GM19099 (cell line): ENCODE data around the gene STMN3.

ENCODE experiments used
- POLR2A ChIP-seq: IDR thresholded peaks from 3 replicates; pipeline ENCODE4 v1.6.1; 2011; ENCODE audit warnings: low read depth; ENCODE audit not compliant: insufficient read length; ENCODE audit errors: extremely low read depth

Gene STMN3

DNA sequence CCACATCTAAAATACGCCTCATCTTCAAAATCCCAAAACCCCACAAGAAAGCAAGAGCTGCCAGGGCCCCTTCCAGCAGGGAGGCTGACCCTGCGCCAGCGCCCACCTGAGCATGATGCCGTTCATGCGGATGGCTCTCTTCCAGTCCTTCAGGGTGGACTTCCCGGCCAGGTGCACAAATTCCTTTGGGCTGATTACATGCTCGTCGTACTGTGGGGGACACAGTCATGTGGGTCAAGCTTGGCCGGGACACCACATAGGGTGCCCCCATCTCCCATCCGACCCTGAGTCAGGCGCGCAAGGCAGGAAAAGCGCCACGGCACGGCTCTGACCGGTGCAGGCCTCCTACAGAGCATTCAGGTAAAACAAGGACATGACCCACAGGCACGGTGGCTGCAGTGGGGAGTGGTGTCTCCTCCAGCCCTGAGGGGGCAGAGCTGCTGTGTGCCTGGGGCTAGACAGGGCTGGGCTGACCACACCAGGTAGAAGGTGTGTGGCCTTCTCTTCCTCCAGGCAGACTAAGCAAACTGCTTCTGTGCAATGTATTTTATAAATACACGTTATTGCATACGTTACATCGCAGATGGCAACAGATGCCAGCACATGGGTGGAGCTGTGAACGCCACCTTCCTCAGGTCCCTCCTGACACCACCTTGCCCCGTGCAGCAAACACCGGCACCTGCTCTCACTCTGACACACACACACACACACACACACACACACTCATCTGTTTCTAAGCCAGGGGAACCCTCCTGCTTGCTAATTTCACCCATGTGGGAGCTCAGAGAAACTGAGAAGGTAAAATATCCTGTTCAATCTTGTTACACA is 55.4 kb downstream of the STMN3 start:
- TF ChIP-seq POLR2A = no peak

DNA sequence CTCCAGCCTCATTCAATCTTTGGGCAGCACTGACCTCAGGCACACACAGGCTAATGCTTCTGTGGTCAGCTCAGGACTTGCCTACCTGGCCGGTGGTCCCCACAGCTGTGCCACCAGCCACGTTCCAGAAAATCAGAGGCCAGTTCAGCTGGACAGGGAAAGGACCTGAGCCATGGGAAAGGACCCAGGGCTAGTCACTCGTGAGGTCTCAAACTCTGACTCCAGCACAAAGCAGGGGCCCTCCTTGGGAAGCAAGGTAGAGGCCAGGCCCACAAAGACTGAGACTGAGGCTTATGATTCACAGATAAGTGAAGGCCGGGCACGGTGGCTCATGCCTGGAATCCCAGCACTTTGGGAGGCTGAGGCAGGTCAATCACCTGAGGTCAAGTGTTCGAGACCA is 56.8 kb downstream of the STMN3 start:
- no peak for TF ChIP-seq POLR2A

DNA sequence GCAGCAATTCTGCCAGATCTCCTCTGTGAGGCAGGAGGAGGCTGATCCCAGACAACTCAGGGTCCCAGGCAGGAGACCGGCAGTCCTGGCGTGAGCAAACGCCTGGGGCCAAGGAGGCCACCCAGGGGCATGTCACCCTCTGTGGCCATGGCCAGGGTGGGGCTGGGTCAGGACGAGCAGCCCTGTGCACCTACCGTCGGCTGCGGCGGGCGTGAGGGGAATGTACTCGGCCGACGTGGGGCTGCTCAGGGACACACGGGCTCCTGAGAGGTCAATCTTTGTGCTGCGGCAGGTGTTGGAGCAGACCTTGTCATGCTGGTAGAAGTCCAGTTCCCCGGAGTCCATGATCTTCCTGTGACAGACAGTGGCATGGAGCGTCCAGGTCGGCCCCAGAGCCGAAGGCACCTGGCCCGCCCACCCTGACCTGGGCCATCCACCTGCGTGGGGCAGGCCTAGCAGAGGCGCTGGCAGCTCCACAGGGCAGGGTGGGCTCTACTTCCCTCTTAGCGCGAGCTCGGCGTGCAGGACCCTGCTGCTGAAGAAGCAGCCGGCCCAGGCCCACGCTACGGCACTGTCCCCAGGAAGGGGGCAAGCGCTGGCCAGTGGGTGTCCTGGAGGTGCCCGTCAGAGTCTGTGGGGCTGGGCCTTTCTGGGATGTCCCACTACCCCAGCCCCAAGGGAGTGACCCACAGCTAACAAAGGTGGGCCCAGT is 57.7 kb downstream of the STMN3 start:
- no peak for TF ChIP-seq POLR2A

DNA sequence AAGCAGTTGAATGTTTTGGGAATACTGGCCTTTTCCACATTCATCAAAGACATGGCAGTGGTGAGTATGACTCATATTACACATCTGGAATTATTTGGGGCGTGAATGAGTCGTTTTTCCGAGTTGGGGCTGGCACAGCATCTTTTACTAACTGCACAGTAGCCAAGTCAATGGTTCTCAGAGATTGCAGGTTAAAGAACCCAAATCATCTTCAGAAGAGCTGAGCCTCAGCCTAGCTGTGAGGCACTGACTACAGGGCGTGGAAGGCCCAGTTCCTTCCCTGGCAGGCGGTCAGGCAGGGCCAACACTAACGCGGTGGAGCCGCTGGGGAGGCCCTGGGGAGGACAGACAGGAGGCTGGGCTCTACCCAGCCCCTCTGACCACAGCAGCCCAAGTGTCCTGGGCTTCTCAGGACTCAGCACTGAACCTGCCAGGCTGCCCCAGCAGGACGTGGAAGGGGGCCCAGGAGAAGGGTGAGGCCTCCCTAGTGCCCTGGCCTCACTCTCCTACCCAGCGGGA is 59.1 kb downstream of the STMN3 start:
- TF ChIP-seq POLR2A = no peak

- no peak for TF ChIP-seq POLR2A
Observed at GRCh38 chr20:63592661-63593060, 60.6 kb downstream of the STMN3 start.

DNA sequence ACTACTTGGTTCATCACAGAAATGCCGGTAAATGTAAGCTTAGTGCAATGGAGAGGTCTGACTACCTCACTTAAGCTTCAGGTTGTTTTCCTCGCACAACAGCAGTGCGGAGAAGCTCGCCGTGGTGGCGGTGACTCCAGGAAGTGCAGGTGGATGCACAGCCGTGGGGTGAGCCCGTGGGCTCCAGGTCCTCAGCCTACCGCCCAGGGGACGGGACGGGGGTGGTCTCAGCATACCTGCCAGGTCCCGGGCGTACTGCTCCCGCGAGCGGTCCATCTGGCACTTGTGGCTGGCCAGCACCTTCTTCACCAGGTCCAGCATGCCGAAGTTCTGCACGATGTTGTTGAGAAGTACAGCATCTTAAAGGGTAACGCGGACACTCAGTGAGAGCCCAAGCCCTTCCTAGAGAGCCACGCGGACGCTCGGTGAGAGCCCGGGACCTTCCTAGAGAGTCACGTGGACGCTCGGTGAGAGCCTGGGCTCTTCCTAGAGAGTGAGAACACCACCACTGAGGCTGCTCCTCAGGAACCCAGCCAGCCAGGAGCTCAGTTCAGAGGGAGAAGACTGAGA is 61.4 kb downstream of the STMN3 start:
- no peak for TF ChIP-seq POLR2A

- no peak for TF ChIP-seq POLR2A
Observed at GRCh38 chr20:63591147-63591533, 62.1 kb downstream of the STMN3 start.

DNA sequence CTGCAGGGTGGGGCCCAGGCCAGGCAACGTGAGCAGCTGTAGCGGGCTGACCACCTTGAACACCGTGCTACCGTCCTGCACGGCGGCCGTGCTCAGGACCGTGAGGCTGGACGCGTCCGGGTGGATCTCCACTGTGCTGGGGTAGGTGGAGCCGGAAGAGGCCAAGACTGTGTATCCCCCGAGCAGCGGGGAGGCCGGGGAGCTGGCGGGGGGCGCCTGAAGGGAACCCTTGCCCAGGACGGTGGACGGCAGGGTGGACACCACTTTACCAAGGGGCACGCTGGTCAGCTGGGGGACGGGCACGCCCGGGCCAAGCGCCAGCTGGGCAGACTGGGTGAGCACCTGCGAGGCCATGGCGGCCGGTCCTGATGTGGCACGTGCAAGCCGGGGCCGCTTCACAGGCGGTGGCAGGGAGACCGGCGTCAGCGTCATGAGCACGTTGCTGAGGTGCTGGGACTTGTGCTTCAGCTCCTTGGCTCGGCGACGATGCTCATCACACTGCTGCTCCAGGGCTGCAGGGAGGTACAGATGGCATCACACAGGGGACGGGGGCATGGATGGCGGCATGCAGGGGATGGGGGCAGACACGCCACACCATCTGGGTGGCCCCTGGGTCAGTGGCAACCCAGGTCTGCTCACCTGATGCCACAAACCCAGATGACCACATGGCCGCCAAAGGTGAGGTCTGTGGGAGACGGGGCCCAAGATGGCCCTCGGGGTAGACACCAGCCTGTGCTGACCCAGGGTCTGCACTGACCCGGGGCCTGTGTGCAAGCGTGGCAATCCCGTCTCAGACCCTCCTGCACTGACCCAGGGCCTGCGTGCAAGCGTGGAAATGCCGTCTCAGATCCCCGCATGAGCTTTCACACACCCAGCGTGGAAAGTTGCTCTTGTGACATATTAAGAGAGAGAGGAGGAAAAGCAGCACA is 62.7 kb downstream of the STMN3 start:
- TF ChIP-seq POLR2A = no peak
